ENCODE data around the gene DSCAM.

- TF ChIP-seq EGR1 (IDR thresholded peaks at IDR 0.05) (no peak), TEAD4 (IDR thresholded peaks at IDR 0.05) (no peak), EP300 (IDR thresholded peaks at IDR 0.05; ENCODE audit: borderline replicate concordance) (no peak), CREB1 (IDR thresholded peaks at IDR 0.05; ENCODE audit: low read depth) (no peak)
Measured at GRCh38 chr21:40638466-40639251, 208.3 kb downstream of the DSCAM start.

Data from Ishikawa (cell line).